Iris pigment epithelial cell (primary cell): ENCODE measurements around the gene TMEM156.

ENCODE experiments used
- DNase-seq: peaks from one replicate; pipeline ENCODE4 v3.0.0-alpha.2; 2011; ENCODE audit warnings: low read depth

Gene TMEM156

GRCh38 chr4:38925492-38926413 is 106.5 kb downstream of the TMEM156 start:
- DNase-seq = no peak

- DNase-seq = no peak
These were observed 107.9 kb downstream of the TMEM156 start for GRCh38 chr4:38924353-38924752.

GRCh38 chr4:38923746-38924145 is 108.5 kb downstream of the TMEM156 start:
- no peak for DNase-seq

GRCh38 chr4:38921151-38921550 is 111.1 kb downstream of the TMEM156 start:
- DNase-seq = peak; percentile 27

GRCh38 chr4:38920677-38921076 is 111.5 kb downstream of the TMEM156 start:
- no peak for DNase-seq

- peak; percentile 19 for DNase-seq
These were observed 112.0 kb downstream of the TMEM156 start for GRCh38 chr4:38920186-38920585.

- peak; percentile 12 for DNase-seq
These were observed 112.7 kb downstream of the TMEM156 start for GRCh38 chr4:38919494-38919893.

- DNase-seq = peak; percentile 46
These were observed 114.7 kb downstream of the TMEM156 start for GRCh38 chr4:38917481-38918025.
